ENCODE measurements around the gene AP3B2.

DNA sequence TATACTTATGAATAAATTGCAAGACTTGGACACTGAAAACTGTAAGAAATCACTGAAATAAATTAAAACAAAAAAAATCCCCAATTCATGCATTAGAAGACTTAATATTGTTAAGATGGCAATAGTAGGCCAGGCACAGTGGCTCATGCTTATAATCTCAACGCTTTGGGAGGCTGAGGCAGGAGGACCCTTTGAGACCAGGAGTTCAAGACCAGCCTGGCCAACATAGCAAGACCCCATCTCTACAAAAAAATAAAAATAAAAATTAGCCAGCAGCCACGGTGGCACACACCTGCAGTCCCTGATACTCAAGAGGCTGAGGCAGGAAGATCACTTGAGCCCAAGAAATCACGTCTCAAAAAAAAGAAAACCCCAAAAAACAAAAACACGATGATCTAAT lies 98.3 kb downstream of the AP3B2 start:
- no peak for TF ChIP-seq ZFP3 (CRISPR knock-in tag; IDR thresholded peaks at IDR 0.05)
- TF ChIP-seq, protein P1, sequence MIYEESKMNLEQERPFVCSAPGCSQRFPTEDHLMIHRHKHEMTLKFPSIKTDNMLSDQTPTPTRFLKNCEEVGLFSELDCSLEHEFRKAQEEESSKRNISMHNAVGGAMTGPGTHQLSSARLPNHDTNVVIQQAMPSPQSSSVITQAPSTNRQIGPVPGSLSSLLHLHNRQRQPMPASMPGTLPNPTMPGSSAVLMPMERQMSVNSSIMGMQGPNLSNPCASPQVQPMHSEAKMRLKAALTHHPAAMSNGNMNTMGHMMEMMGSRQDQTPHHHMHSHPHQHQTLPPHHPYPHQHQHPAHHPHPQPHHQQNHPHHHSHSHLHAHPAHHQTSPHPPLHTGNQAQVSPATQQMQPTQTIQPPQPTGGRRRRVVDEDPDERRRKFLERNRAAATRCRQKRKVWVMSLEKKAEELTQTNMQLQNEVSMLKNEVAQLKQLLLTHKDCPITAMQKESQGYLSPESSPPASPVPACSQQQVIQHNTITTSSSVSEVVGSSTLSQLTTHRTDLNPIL (CRISPR knock-in tag; IDR thresholded peaks at IDR 0.05; ENCODE audit: low read depth) = no peak

Measured in SK-N-SH treated with all-trans-retinoic acid at 6 μM for 48 hours (cell line).